ENCODE data around the gene SHC4. TPM values are rescaled to one million over a fixed set of nuclear protein-coding genes. Genes with fewer than 3 reads are reported as not detected.

The SHC4 gene
- total and polyA plus RNA-seq, 9 of the 15 experiments (the other 6 are each of a cell fraction or from before 2014, with no cell fraction given), result 0.43 to 1.2 (median 0.67) TPM

GRCh38 chr15:48975472-48976419 lies 12.0 kb upstream of the SHC4 start (continued):
- TF ChIP-seq STAT6 (CRISPR knock-in tag; IDR thresholded peaks at IDR 0.05) (no peak), NFATC3 (IDR thresholded peaks at IDR 0.05) (no peak), ZNF830 (CRISPR knock-in tag; IDR thresholded peaks at IDR 0.05) (no peak), ZNF324 (CRISPR knock-in tag; IDR thresholded peaks at IDR 0.05) (no peak), CTBP1 (IDR thresholded peaks at IDR 0.05; ENCODE audit: borderline replicate concordance) (peak; percentile 53), ELF1 (tag; IDR thresholded peaks at IDR 0.05) (no peak), NELFE (IDR thresholded peaks at IDR 0.05; ENCODE audit: insufficient read depth, insufficient read length) (no peak), PHF8 (IDR thresholded peaks at IDR 0.05; ENCODE audit: borderline replicate concordance, low read length) (peak; percentile 64), PCBP1 (IDR thresholded peaks at IDR 0.05; ENCODE audit: low read depth, low read length, poor library complexity, severe bottlenecking) (no peak), MYC (IDR thresholded peaks at IDR 0.05; ENCODE audit: low read depth, low read length) (peak; percentile 41; the same call in 1 of the 2 replicates), MYC (CRISPR knock-in tag; IDR thresholded peaks at IDR 0.05; ENCODE audit: borderline replicate concordance, low read depth) (no peak), TCF15 (CRISPR knock-in tag; IDR thresholded peaks at IDR 0.05) (no peak), BHLHE40 (IDR thresholded peaks at IDR 0.05; ENCODE audit: low read length) (0 out of 2 replicates have a peak, but pooled peaks have one; percentile 13), MTA1 (IDR thresholded peaks at IDR 0.05; ENCODE audit: borderline replicate concordance) (no peak), FOXK1 (CRISPR knock-in tag; IDR thresholded peaks at IDR 0.05; ENCODE audit: borderline replicate concordance) (no peak), TRIM24 (IDR thresholded peaks at IDR 0.05) (no peak), HNRNPL (IDR thresholded peaks at IDR 0.05; ENCODE audit: low read depth, low read length) (0 out of 2 replicates have a peak, but pooled peaks have one; percentile 61), ATF3 (IDR thresholded peaks at IDR 0.05) (no peak), ATF3 (CRISPR knock-in tag; conservative IDR thresholded peaks at IDR 0.05) (peak; percentile 48; the same call in 1 of the 2 replicates), CREM (IDR thresholded peaks at IDR 0.05; ENCODE audit: low read depth) (peak; percentile 21; the same call in 1 of the 2 replicates), CTCFL (IDR thresholded peaks at IDR 0.05; ENCODE audit: borderline replicate concordance, insufficient read depth, low read depth, low read length, poor library complexity, severe bottlenecking) (peak; percentile 36), ZNF707 (CRISPR knock-in tag; conservative IDR thresholded peaks at IDR 0.05) (no peak), MCM3 (IDR thresholded peaks at IDR 0.05) (no peak)

Measured in K562 (cell line).